ENCODE measurements around the gene CPNE4. TPM values are rescaled to one million over a fixed set of nuclear protein-coding genes. Genes with fewer than 3 reads are reported as not detected.

Gene CPNE4
- total RNA-seq, 1 experiment from 2014 or later = 0.41 TPM

- Mint-ChIP-seq H3K9me3 (ENCODE audit: unreplicated experiment) (no peaks in the 10 kb centered on the region), H3K4me3 (ENCODE audit: unreplicated experiment) (no peak overlapping the region), H3K27ac (ENCODE audit: unreplicated experiment) (no peak overlapping the region), H3K36me3 (ENCODE audit: insufficient read depth, unreplicated experiment) (no peaks in the 10 kb centered on the region), H3K27me3 (ENCODE audit: insufficient read depth, unreplicated experiment) (peaks cover 5% of the 10 kb centered on the region), H3K4me1 (ENCODE audit: low read depth, unreplicated experiment) (no peaks in the 10 kb centered on the region)
- H3K4me1 ChIP-seq = no peaks in the 10 kb centered on the region
- no TSS peak for BruUV-seq (replicated peaks)
- DNase-seq = no peak
- no peak overlapping the region for H3K4me3 ChIP-seq (ENCODE audit: low read depth, low read length)
- intact Hi-C loops (cut with micrococcal nuclease; ENCODE audit: unreplicated experiment) = no loop called here
- no peaks in the 10 kb centered on the region for H3K9me3 ChIP-seq
- TF ChIP-seq, protein P1, sequence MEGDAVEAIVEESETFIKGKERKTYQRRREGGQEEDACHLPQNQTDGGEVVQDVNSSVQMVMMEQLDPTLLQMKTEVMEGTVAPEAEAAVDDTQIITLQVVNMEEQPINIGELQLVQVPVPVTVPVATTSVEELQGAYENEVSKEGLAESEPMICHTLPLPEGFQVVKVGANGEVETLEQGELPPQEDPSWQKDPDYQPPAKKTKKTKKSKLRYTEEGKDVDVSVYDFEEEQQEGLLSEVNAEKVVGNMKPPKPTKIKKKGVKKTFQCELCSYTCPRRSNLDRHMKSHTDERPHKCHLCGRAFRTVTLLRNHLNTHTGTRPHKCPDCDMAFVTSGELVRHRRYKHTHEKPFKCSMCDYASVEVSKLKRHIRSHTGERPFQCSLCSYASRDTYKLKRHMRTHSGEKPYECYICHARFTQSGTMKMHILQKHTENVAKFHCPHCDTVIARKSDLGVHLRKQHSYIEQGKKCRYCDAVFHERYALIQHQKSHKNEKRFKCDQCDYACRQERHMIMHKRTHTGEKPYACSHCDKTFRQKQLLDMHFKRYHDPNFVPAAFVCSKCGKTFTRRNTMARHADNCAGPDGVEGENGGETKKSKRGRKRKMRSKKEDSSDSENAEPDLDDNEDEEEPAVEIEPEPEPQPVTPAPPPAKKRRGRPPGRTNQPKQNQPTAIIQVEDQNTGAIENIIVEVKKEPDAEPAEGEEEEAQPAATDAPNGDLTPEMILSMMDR (IDR thresholded peaks at IDR 0.05; ENCODE audit: insufficient read depth in 1 of 2, low read depth in 1 of 2, low read length in 1 of 2, severe bottlenecking in 1 of 2, unreplicated experiment in 1 of 2) = no peak
- H3K36me3 ChIP-seq (ENCODE audit: control insufficient read depth, insufficient read depth, low read length) = no peaks in the 10 kb centered on the region
- no peaks in the 10 kb centered on the region; the same call in 1 of the 2 replicates for H3K27me3 ChIP-seq (replicated peaks; ENCODE audit: control insufficient read depth, insufficient read depth, low read length)
- POLR2A ChIA-PET = no interaction called here
- CTCF ChIA-PET = no interaction called here
Observed at GRCh38 chr3:131705558-131706051, 329.2 kb downstream of the CPNE4 start.

DNA sequence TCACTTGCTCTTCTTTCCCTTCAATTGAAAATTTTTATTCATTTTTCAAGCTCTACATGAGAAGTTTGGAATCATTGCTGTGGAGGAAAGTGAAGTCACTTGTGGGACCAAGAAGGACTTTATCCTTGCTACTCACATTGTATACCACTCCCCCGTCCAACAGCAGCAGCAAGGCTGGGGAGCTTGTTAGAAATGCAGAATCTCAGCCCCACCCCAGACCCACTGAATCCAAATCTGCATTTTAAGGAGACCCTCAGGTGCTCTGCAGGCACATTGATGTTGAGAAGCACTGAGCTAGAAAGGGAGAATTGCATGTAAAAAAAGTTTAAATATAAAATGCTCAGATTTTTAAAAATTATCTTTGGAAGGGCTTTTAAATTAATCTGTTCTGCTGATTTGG, 329.7 kb downstream of the CPNE4 start:
- BruUV-seq (replicated peaks) = no TSS peak
- H3K27me3 ChIP-seq (replicated peaks; ENCODE audit: control insufficient read depth, insufficient read depth, low read length) = no peaks in the 10 kb centered on the region; the same call in 1 of the 2 replicates
- POLR2A ChIA-PET = no interaction called here
- no peaks in the 10 kb centered on the region for H3K36me3 ChIP-seq (ENCODE audit: control insufficient read depth, insufficient read depth, low read length)
- peaks cover 5% of the 10 kb centered on the region for H3K27me3 Mint-ChIP-seq (ENCODE audit: insufficient read depth, unreplicated experiment)
- TF ChIP-seq, protein P1 (IDR thresholded peaks at IDR 0.05; ENCODE audit: insufficient read depth in 1 of 2, low read depth in 1 of 2, low read length in 1 of 2, severe bottlenecking in 1 of 2, unreplicated experiment in 1 of 2) = no peak
- H3K9me3 ChIP-seq = no peaks in the 10 kb centered on the region
- no peaks in the 10 kb centered on the region for H3K4me1 ChIP-seq
- no peaks in the 10 kb centered on the region for H3K4me1 Mint-ChIP-seq (ENCODE audit: low read depth, unreplicated experiment)
- no peaks in the 10 kb centered on the region for H3K9me3 Mint-ChIP-seq (ENCODE audit: unreplicated experiment)
- H3K4me3 ChIP-seq (ENCODE audit: low read depth, low read length) = no peak overlapping the region
- H3K36me3 Mint-ChIP-seq (ENCODE audit: insufficient read depth, unreplicated experiment) = no peaks in the 10 kb centered on the region
- H3K27ac Mint-ChIP-seq (ENCODE audit: unreplicated experiment) = no peak overlapping the region
- intact Hi-C loops (cut with micrococcal nuclease; ENCODE audit: unreplicated experiment) = no loop called here
- H3K4me3 Mint-ChIP-seq (ENCODE audit: unreplicated experiment) = no peak overlapping the region
- DNase-seq = no peak
- CTCF ChIA-PET = no interaction called here

DNA sequence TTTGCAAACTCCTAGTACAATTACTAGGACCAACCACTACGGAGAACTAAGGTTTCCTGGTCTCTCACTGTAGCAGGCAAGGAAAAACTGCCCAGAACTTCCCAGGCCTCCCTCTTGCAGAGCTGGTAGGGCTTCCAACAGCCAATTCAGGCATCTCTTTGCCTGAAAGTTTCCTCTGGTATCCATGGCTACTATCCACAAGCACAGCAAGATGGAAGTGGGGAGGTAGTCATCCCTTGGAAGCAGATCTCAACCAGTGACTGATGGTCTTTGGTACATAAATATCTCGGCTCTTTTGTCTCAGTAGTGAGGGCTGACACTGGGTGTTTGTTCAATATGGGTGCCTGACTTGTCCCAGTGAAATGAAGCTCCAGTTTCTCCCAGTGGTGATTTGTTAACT, 330.7 kb downstream of the CPNE4 start:
- H3K4me3 ChIP-seq (ENCODE audit: low read depth, low read length) = no peak overlapping the region
- Mint-ChIP-seq H3K27ac (ENCODE audit: unreplicated experiment) (no peak overlapping the region), H3K36me3 (ENCODE audit: insufficient read depth, unreplicated experiment) (no peaks in the 10 kb centered on the region), H3K4me3 (ENCODE audit: unreplicated experiment) (no peak overlapping the region), H3K27me3 (ENCODE audit: insufficient read depth, unreplicated experiment) (peaks cover 5% of the 10 kb centered on the region), H3K4me1 (ENCODE audit: low read depth, unreplicated experiment) (no peaks in the 10 kb centered on the region), H3K9me3 (ENCODE audit: unreplicated experiment) (no peaks in the 10 kb centered on the region)
- no peaks in the 10 kb centered on the region for H3K36me3 ChIP-seq (ENCODE audit: control insufficient read depth, insufficient read depth, low read length)
- H3K9me3 ChIP-seq = no peaks in the 10 kb centered on the region
- POLR2A ChIA-PET = no interaction called here
- intact Hi-C loops (cut with micrococcal nuclease; ENCODE audit: unreplicated experiment) = no loop called here
- H3K27me3 ChIP-seq (replicated peaks; ENCODE audit: control insufficient read depth, insufficient read depth, low read length) = no peaks in the 10 kb centered on the region; the same call in 1 of the 2 replicates
- BruUV-seq (replicated peaks) = no TSS peak
- CTCF ChIA-PET = no interaction called here
- DNase-seq = no peak
- TF ChIP-seq, protein P1 (IDR thresholded peaks at IDR 0.05; ENCODE audit: insufficient read depth in 1 of 2, low read depth in 1 of 2, low read length in 1 of 2, severe bottlenecking in 1 of 2, unreplicated experiment in 1 of 2) = no peak
- H3K4me1 ChIP-seq = no peaks in the 10 kb centered on the region
